ENCODE measurements around the gene MYF5.
"Not testable (repeated sequence)": the region's sequence is repeated elsewhere in the genome, so short reads cannot be mapped to it uniquely, and the experiment has no call there.

MYF5 gene

GRCh38 chr12:80716696-80717469 lies at the start of gene MYF5:
Gene MYF5, plus strand, starts transcription at chr12:80716912. Its CDS starts 152 bp downstream, at chr12:80717064.
- no peak for DNase-seq

GRCh38 chr12:80670214-80670613 lies 46.5 kb upstream of the MYF5 start:
- no peak for DNase-seq

GRCh38 chr12:80676042-80676636 lies 40.6 kb upstream of the MYF5 start:
- DNase-seq: not testable (repeated sequence)

- no peak for DNase-seq
Measured at GRCh38 chr12:80676856-80677255, 39.9 kb upstream of the MYF5 start.

- no peak for DNase-seq
Measured at GRCh38 chr12:80677994-80678393, 38.7 kb upstream of the MYF5 start.

GRCh38 chr12:80679346-80680131 lies 37.2 kb upstream of the MYF5 start:
- DNase-seq: no peak

- DNase-seq: no peak
Measured at GRCh38 chr12:80681287-80681686, 35.4 kb upstream of the MYF5 start.

GRCh38 chr12:80681786-80682185 lies 34.9 kb upstream of the MYF5 start:
- no peak for DNase-seq

GRCh38 chr12:80684077-80684495 lies 32.6 kb upstream of the MYF5 start:
- no peak for DNase-seq

GRCh38 chr12:80690090-80690489 lies 26.6 kb upstream of the MYF5 start:
- DNase-seq: no peak

GRCh38 chr12:80690513-80690912 lies 26.2 kb upstream of the MYF5 start:
- no peak for DNase-seq

- no peak for DNase-seq
Measured at GRCh38 chr12:80692114-80692513, 24.6 kb upstream of the MYF5 start.

GRCh38 chr12:80697270-80697887 lies 19.3 kb upstream of the MYF5 start:
- no peak for DNase-seq

GRCh38 chr12:80698256-80698655 lies 18.5 kb upstream of the MYF5 start:
- DNase-seq: no peak

GRCh38 chr12:80698847-80699542 lies 17.7 kb upstream of the MYF5 start:
- DNase-seq: no peak

- DNase-seq: no peak
Measured at GRCh38 chr12:80700327-80700726, 16.4 kb upstream of the MYF5 start.

GRCh38 chr12:80701388-80701787 lies 15.3 kb upstream of the MYF5 start:
- no peak for DNase-seq

GRCh38 chr12:80702889-80703805 lies 13.6 kb upstream of the MYF5 start:
- DNase-seq: no peak

- no peak for DNase-seq
Measured at GRCh38 chr12:80704420-80704819, 12.3 kb upstream of the MYF5 start.

GRCh38 chr12:80707126-80707829 lies 9.4 kb upstream of the MYF5 start, which contains the start of gene MYF6:
Gene MYF6, plus strand, starts transcription at chr12:80707634. Its CDS starts 86 bp downstream, at chr12:80707720.
- no peak for DNase-seq

GRCh38 chr12:80707830-80708258 lies 8.9 kb upstream of the MYF5 start:
- no peak for DNase-seq

All from activated T-cell treated with anti-CD3 and anti-CD28 coated beads for 4 hours (primary cell).